HEK293 (cell line): ENCODE data around the gene APLP1.

Experiments used
- TF ChIP-seq, protein P1 (sequence below): fragments of 450-650 bp; formaldehyde crosslinking; IDR thresholded peaks from 2 replicates; pipeline ENCODE4 v1.5.1; 2016; ENCODE audit warnings: missing biosample characterization, missing genetic modification characterization, borderline replicate concordance

APLP1 gene

DNA sequence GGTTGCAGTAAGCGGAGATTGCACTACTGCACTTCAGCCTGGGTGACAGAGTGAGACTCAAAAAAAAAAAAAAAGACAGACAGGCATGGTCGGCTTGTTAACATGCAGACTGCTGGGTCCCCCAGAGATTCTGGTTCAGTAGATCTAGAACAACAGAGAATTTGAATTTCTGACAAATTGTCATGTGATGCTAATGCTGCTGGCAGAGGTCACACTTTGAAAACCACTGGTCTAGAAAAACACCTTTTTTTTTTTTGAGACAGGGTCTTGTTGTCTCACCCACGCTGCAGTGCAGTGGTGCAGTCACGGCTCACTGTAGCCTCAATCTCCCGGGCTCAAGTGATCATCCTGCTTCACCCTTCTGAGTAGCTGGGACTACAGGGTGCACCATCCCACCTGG is 60.1 kb downstream of the APLP1 start (continued):
- TF ChIP-seq, protein P1, sequence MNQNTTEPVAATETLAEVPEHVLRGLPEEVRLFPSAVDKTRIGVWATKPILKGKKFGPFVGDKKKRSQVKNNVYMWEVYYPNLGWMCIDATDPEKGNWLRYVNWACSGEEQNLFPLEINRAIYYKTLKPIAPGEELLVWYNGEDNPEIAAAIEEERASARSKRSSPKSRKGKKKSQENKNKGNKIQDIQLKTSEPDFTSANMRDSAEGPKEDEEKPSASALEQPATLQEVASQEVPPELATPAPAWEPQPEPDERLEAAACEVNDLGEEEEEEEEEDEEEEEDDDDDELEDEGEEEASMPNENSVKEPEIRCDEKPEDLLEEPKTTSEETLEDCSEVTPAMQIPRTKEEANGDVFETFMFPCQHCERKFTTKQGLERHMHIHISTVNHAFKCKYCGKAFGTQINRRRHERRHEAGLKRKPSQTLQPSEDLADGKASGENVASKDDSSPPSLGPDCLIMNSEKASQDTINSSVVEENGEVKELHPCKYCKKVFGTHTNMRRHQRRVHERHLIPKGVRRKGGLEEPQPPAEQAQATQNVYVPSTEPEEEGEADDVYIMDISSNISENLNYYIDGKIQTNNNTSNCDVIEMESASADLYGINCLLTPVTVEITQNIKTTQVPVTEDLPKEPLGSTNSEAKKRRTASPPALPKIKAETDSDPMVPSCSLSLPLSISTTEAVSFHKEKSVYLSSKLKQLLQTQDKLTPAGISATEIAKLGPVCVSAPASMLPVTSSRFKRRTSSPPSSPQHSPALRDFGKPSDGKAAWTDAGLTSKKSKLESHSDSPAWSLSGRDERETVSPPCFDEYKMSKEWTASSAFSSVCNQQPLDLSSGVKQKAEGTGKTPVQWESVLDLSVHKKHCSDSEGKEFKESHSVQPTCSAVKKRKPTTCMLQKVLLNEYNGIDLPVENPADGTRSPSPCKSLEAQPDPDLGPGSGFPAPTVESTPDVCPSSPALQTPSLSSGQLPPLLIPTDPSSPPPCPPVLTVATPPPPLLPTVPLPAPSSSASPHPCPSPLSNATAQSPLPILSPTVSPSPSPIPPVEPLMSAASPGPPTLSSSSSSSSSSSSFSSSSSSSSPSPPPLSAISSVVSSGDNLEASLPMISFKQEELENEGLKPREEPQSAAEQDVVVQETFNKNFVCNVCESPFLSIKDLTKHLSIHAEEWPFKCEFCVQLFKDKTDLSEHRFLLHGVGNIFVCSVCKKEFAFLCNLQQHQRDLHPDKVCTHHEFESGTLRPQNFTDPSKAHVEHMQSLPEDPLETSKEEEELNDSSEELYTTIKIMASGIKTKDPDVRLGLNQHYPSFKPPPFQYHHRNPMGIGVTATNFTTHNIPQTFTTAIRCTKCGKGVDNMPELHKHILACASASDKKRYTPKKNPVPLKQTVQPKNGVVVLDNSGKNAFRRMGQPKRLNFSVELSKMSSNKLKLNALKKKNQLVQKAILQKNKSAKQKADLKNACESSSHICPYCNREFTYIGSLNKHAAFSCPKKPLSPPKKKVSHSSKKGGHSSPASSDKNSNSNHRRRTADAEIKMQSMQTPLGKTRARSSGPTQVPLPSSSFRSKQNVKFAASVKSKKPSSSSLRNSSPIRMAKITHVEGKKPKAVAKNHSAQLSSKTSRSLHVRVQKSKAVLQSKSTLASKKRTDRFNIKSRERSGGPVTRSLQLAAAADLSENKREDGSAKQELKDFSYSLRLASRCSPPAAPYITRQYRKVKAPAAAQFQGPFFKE (tag by site-specific recombination), result no peak
- TF ChIP-seq, all 188 proteins: peak for 0
